Measurements from ENCODE around the gene ANKRD12. TPM values are rescaled to one million over a fixed set of nuclear protein-coding genes. Genes with fewer than 3 reads are reported as not detected.

The ANKRD12 gene
- total and polyA plus RNA-seq, 4 donors = 2.7 to 59.7 (median 17.3) TPM

DNA sequence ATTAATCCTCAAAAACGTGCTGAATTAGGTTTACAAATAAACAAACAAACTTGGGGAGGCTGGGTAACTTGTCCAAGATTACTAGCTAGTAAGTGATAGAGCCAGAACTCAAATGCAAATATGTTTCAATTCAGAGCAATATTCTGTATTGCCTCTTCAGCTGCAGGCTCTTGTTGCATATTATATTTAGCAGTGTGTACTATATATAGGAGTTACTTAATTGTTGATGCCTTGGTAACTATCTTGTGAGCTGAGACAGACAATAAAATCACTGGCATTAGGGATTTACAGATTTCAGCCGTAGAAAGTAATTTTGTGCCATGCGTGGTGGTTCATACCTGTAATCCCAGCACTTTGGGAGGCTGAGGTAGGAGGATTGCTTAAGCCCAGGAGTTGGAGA, 10.2 kb upstream of the ANKRD12 start:
- 72% methylated on average over 3 of the region's 3 CpGs for WGBS
- no peak for DNase-seq (ENCODE audit: low spot score)
- peaks cover 5 to 70% (median 47%) of the 10 kb centered on the region in 4 donors for H3K36me3 ChIP-seq (ENCODE audit: control insufficient read depth in 4 of 4, insufficient read depth in 3 of 4, low read depth in 1 of 4, low read length in 3 of 4)
- peaks cover 0 to 9% (median 5%) of the 10 kb centered on the region in 4 donors for H3K4me1 ChIP-seq (ENCODE audit: control insufficient read depth in 4 of 4, insufficient read depth in 4 of 4, low read length in 3 of 4)
- TF ChIP-seq RXRA (IDR thresholded peaks at IDR 0.05) (no peak), FOXA1 (IDR thresholded peaks at IDR 0.05) (no peak), EGR1 (IDR thresholded peaks at IDR 0.05; ENCODE audit: low read depth in 2 of 2) (no peak), RAD21 (IDR thresholded peaks at IDR 0.05) (no peak), YY1 (IDR thresholded peaks at IDR 0.05) (no peak), HNF4G (IDR thresholded peaks at IDR 0.05) (no peak), SP1 (IDR thresholded peaks at IDR 0.05) (no peak), GABPA (IDR thresholded peaks at IDR 0.05 in 1 of 2, conservative IDR thresholded peaks at IDR 0.05 in 1 of 2) (no peak), TAF1 (conservative IDR thresholded peaks at IDR 0.05) (no peak)
- TF ChIP-seq, protein P1, sequence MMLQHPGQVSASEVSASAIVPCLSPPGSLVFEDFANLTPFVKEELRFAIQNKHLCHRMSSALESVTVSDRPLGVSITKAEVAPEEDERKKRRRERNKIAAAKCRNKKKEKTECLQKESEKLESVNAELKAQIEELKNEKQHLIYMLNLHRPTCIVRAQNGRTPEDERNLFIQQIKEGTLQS (IDR thresholded peaks at IDR 0.05) = no peak
- TF ChIP-seq, protein P2, sequence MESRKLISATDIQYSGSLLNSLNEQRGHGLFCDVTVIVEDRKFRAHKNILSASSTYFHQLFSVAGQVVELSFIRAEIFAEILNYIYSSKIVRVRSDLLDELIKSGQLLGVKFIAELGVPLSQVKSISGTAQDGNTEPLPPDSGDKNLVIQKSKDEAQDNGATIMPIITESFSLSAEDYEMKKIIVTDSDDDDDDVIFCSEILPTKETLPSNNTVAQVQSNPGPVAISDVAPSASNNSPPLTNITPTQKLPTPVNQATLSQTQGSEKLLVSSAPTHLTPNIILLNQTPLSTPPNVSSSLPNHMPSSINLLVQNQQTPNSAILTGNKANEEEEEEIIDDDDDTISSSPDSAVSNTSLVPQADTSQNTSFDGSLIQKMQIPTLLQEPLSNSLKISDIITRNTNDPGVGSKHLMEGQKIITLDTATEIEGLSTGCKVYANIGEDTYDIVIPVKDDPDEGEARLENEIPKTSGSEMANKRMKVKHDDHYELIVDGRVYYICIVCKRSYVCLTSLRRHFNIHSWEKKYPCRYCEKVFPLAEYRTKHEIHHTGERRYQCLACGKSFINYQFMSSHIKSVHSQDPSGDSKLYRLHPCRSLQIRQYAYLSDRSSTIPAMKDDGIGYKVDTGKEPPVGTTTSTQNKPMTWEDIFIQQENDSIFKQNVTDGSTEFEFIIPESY (IDR thresholded peaks at IDR 0.05) = no peak
- H3K9me3 ChIP-seq (ENCODE audit: control insufficient read depth in 4 of 4, low read length in 3 of 4) = no peaks in the 10 kb centered on the region
- no peak overlapping the region for H3K9ac ChIP-seq (ENCODE audit: low read depth in 1 of 2, low read length in 2 of 2)
- no peak overlapping the region for H3K27ac ChIP-seq (ENCODE audit: low read depth in 1 of 2, low read length in 2 of 2)
- no peak overlapping the region for H3K4me3 ChIP-seq (ENCODE audit: low read depth in 1 of 3, low read length in 3 of 3)
- no peaks in the 10 kb centered on the region for H3K27me3 ChIP-seq (ENCODE audit: control insufficient read depth in 4 of 4, insufficient read depth in 4 of 4, low read length in 3 of 4)

GRCh38 chr18:9130195-9130594, 6.4 kb upstream of the ANKRD12 start:
- peaks cover 5 to 54% (median 42%) of the 10 kb centered on the region in 4 donors for H3K36me3 ChIP-seq (ENCODE audit: control insufficient read depth in 4 of 4, insufficient read depth in 3 of 4, low read depth in 1 of 4, low read length in 3 of 4)

DNA sequence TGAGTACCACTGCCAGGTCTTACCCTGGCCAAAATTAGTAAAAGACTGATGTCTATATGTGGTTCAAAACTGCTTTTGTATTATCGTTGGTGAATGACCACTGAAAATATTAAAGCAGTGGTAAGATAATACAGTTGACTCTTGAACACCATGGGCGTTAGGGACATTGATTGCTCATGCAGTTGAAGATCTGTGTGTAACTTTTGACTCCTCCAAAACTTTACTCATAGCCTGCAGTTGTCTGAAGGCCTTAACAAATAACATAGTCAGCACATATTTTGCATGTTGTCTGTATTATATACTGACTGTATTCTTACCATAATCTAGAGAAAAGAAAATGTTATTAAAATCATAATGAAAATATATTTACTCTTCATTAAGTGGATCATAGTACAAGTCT, 5.8 kb upstream of the ANKRD12 start:
- WGBS = 56% methylated on average over 2 of the region's 2 CpGs
- Histone ChIP-seq H3K36me3 (ENCODE audit: control insufficient read depth in 4 of 4, insufficient read depth in 3 of 4, low read depth in 1 of 4, low read length in 3 of 4) (peaks cover 5 to 54% (median 39%) of the 10 kb centered on the region in 4 donors), H3K4me1 (ENCODE audit: control insufficient read depth in 4 of 4, insufficient read depth in 4 of 4, low read length in 3 of 4) (peaks cover 0 to 43% (median 34%) of the 10 kb centered on the region in 4 donors), H3K27me3 (ENCODE audit: control insufficient read depth in 4 of 4, insufficient read depth in 4 of 4, low read length in 3 of 4) (no peaks in the 10 kb centered on the region), H3K9me3 (ENCODE audit: control insufficient read depth in 4 of 4, low read length in 3 of 4) (no peaks in the 10 kb centered on the region), H3K27ac (ENCODE audit: low read depth in 1 of 2, low read length in 2 of 2) (no peak overlapping the region), H3K9ac (ENCODE audit: low read depth in 1 of 2, low read length in 2 of 2) (no peak overlapping the region), H3K4me3 (ENCODE audit: low read depth in 1 of 3, low read length in 3 of 3) (no peak overlapping the region)
- no peak for DNase-seq (ENCODE audit: low spot score)
- no peak for TF ChIP-seq CTCF (IDR thresholded peaks at IDR 0.05; ENCODE audit: low read depth, low read length, missing input control)
- no peak for TF ChIP-seq SP1 (IDR thresholded peaks at IDR 0.05)
- TF ChIP-seq MAX (IDR thresholded peaks at IDR 0.05) = no peak
- no peak for TF ChIP-seq YY1 (IDR thresholded peaks at IDR 0.05)

More at GRCh38 chr18:9130195-9130594, 6.4 kb upstream of the ANKRD12 start:
- no peak overlapping the region for H3K4me3 ChIP-seq (ENCODE audit: low read depth in 1 of 3, low read length in 3 of 3)
- TF ChIP-seq EGR1 (IDR thresholded peaks at IDR 0.05; ENCODE audit: low read depth in 2 of 2) = no peak
- H3K27me3 ChIP-seq (ENCODE audit: control insufficient read depth in 4 of 4, insufficient read depth in 4 of 4, low read length in 3 of 4) = no peaks in the 10 kb centered on the region
- peaks cover 0 to 37% (median 32%) of the 10 kb centered on the region in 4 donors for H3K4me1 ChIP-seq (ENCODE audit: control insufficient read depth in 4 of 4, insufficient read depth in 4 of 4, low read length in 3 of 4)
- no peaks in the 10 kb centered on the region for H3K9me3 ChIP-seq (ENCODE audit: control insufficient read depth in 4 of 4, low read length in 3 of 4)
- H3K9ac ChIP-seq (ENCODE audit: low read depth in 1 of 2, low read length in 2 of 2) = no peak overlapping the region
- no peak overlapping the region for H3K27ac ChIP-seq (ENCODE audit: low read depth in 1 of 2, low read length in 2 of 2)
- WGBS = 93% methylated on average over 4 of the region's 4 CpGs
- no peak for DNase-seq (ENCODE audit: low spot score)

Data from liver (tissue), 9 donors.